Esophagus squamous epithelium (tissue), 5 donors: ENCODE results near the gene DYNLT4. TPM values are rescaled to one million over a fixed set of nuclear protein-coding genes. Genes with fewer than 3 reads are reported as not detected.
"Not testable (repeated sequence)": the region's sequence is repeated elsewhere in the genome, so short reads cannot be mapped to it uniquely, and the experiment has no call there.

Source experiments
- DNase-seq: peaks from one replicate; lab custom pipeline; 2025; lab: John Stamatoyannopoulos, UW
- H3K27ac ChIP-seq, 4 donors: fragments of 200-600 bp; sonication (generic); one replicate each; pipeline ENCODE4 v1.5.1; 2016 to 2019; ENCODE audit warnings: mild to moderate bottlenecking in 1 of 4
- H3K27me3 ChIP-seq, 4 donors: fragments of 200-600 bp; sonication (generic); 1 replicate in 3 of 4; 2 replicates in 1 of 4; pipeline versions ENCODE4 v1.5.1 to v1.6.0; 2017 to 2021; ENCODE audit warnings: antibody characterized with exemption in 1 of 4
- H3K36me3 ChIP-seq, 3 donors: fragments of 200-600 bp; sonication (generic); one replicate each; pipeline ENCODE4 v1.5.1; 2016 to 2019
- H3K4me1 ChIP-seq, 3 donors: fragments of 200-600 bp; sonication (generic); one replicate each; pipeline ENCODE4 v1.5.1; 2017 to 2019
- H3K4me3 ChIP-seq, 4 donors: fragments of 200-600 bp; sonication (generic); 1 replicate in 3 of 4; 2 replicates in 1 of 4; pipeline ENCODE4 v1.5.1; 2016 to 2019; ENCODE audit warnings: mild to moderate bottlenecking in 2 of 4, moderate library complexity in 1 of 4
- H3K9me3 ChIP-seq, 3 donors: fragments of 200-600 bp; sonication (generic); one replicate each; pipeline ENCODE4 v1.5.1; 2016 to 2019
- POLR2A ChIP-seq, 4 donors: fragments of 450-650 bp; IDR thresholded peaks; one replicate each; pipeline ENCODE4 v1.6.1; 2017; ENCODE audit warnings: antibody characterized with exemption in 4 of 4, mild to moderate bottlenecking in 4 of 4, moderate library complexity in 3 of 4
- WGBS, 2 donors: methylation state at CpG; one replicate each; pipeline ENCODE4 v1.1.5; 2018; 5-methylcytosine and 5-hydroxymethylcytosine counted together
- intact Hi-C: fragments of 100-400 bp; cut with DNase I; formaldehyde crosslinking; loops from one replicate; pipeline ENCODE4 v1.15.0; 2022
- total RNA-seq, 4 donors: library from RNA; depleted of rRNA; stranded (reverse); fragments of >200 nt; gene quantifications; one replicate each; pipeline ENCODE4 v1.1.0, GENCODE V29; 2016
- TF ChIP-seq, protein P1 (sequence below), 6 experiments: fragments of 450-650 bp in 4 of 6; fragments of 200-600 bp in 2 of 6; sonication (generic) in 2 of 6; IDR thresholded peaks; one replicate each; pipeline ENCODE4 v1.5.1; 2016 to 2019; ENCODE audit warnings: antibody characterized with exemption in 6 of 6, mild to moderate bottlenecking in 4 of 6, moderate library complexity in 4 of 6
- donor health status: DM: yes; HTN: yes; CAD: no.

DYNLT4 gene
- total RNA-seq, 4 donors from 2014 or later = not detected

DNA sequence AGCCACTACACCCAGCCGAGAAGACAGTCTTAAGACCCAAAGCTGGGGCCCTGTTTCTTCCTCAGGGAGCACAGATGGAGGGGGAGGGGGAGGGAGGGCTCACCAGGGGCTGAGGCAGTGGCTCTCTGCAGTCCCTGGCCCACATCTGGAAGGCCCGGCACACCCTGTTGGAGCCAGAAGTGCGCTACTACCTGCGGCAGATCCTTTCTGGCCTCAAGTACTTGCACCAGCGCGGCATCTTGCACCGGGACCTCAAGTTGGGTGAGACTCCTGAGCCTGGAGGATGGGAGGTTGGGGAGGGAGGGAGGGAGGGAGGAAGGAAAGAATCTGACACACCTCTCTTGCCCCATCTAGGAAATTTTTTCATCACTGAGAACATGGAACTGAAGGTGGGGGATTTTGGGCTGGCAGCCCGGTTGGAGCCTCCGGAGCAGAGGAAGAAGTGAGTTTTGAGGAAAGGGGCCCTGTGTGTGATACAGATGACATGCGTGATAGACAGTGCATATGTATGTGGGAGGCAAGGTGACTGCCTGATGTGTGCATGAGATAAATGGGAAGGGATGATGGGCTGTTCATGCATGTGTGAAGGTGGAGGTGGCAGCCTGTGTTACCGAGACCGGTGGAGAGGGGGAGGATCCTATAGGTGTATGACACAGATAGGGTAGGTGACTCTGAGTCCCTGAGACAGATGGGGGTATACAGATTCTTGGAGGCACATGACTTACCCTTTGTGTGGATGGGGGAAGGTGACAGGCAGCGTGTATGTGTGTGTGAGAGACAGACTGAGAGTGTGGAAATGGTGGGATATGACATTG is 5.5 kb downstream of the DYNLT4 start:
- Histone ChIP-seq H3K9me3 (no peaks in the 10 kb centered on the region), H3K27ac (peak overlapping the region; percentile 21 to 97 (median 80)), H3K27me3 (no peaks in the 10 kb centered on the region), H3K36me3 (peaks cover 17 to 52% (median 17%) of the 10 kb centered on the region in 3 donors), H3K4me1 (peaks cover 31 to 69% (median 34%) of the 10 kb centered on the region in 3 donors), H3K4me3 (peak overlapping the region; percentile 64 to 98 (median 90))
- WGBS, 2 donors = 43 to 62% methylated on average over 12 of the region's 13 CpGs
- intact Hi-C loops = no loop called here
- TF ChIP-seq, protein P1, sequence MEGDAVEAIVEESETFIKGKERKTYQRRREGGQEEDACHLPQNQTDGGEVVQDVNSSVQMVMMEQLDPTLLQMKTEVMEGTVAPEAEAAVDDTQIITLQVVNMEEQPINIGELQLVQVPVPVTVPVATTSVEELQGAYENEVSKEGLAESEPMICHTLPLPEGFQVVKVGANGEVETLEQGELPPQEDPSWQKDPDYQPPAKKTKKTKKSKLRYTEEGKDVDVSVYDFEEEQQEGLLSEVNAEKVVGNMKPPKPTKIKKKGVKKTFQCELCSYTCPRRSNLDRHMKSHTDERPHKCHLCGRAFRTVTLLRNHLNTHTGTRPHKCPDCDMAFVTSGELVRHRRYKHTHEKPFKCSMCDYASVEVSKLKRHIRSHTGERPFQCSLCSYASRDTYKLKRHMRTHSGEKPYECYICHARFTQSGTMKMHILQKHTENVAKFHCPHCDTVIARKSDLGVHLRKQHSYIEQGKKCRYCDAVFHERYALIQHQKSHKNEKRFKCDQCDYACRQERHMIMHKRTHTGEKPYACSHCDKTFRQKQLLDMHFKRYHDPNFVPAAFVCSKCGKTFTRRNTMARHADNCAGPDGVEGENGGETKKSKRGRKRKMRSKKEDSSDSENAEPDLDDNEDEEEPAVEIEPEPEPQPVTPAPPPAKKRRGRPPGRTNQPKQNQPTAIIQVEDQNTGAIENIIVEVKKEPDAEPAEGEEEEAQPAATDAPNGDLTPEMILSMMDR (IDR thresholded peaks at IDR 0.05) = no peak
- TF ChIP-seq POLR2A (IDR thresholded peaks at IDR 0.05) = no peak
- no peak for DNase-seq

DNA sequence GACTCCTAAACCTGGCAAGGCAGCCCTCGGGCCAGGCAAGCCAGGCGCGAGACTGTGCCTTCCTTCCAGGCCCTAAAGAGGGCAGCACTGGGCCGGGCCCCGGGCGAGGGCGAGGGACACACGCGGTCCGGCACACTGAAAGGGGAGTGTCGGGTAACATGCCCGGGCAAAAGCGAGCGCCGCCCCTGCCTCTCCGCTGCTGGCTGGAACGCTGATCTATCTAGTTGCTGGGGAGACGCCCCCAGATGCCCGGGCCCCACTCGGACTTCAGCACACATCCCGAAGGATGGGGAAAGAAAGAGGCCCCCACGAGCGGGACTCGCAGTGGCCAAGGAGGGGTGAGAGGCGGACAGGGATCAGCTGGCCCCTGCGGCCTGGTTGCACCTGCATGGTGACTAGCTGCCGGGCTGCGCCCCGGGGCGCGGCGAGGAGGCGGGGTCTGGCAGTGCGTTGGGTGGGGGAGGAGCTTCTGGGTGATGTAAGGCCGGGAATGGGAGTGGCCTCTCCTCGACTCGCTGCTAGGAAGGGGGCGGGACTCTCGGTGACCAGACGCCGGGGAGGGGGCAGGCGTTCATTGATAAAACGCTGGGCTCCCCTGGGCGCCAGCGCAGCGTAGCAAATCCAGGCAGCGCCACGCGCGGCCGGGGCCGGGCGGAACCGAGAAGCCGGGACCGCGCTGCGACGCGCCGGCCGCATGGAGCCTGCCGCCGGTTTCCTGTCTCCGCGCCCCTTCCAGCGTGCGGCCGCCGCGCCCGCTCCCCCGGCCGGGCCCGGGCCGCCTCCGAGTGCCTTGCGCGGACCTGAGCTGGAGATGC is 7.2 kb downstream of the DYNLT4 start, which contains the start of gene PLK3:
Gene PLK3, plus strand, starts transcription at position 608 of the 815 bp plus-strand sequence. Its CDS starts 87 bp downstream, at position 695.
- intact Hi-C loops = no loop called here
- DNase-seq = peak; percentile 95
- H3K4me3 ChIP-seq = peak within 1 kb of the TSS; percentile 64 to 98 (median 90)
- H3K27ac ChIP-seq = peak within 1 kb of the TSS; percentile 94 to 97 (median 97)
- 0% methylated on average over 2 to 22 of the region's 79 CpGs for WGBS, 2 donors
- TF ChIP-seq POLR2A (IDR thresholded peaks at IDR 0.05) = peak in 2 of 4 donors; percentile 96 to 97
- TF ChIP-seq, protein P1 (IDR thresholded peaks at IDR 0.05) = peak; percentile 79 to 98 (median 89)
- no peaks in the 10 kb centered on the region for H3K27me3 ChIP-seq
- peaks cover 21 to 52% (median 26%) of the 10 kb centered on the region in 3 donors for H3K4me1 ChIP-seq
- H3K36me3 ChIP-seq = peaks cover 5 to 35% (median 7%) of the 10 kb centered on the region in 3 donors
- no peaks in the 10 kb centered on the region for H3K9me3 ChIP-seq

- DNase-seq = no peak
- Histone ChIP-seq H3K4me1 (peaks cover 21 to 45% (median 26%) of the 10 kb centered on the region in 3 donors), H3K27ac (peak overlapping the region; percentile 52 to 97 (median 96)), H3K27me3 (no peaks in the 10 kb centered on the region), H3K4me3 (no peak overlapping the region), H3K9me3 (no peaks in the 10 kb centered on the region), H3K36me3 (peaks cover 4 to 22% (median 5%) of the 10 kb centered on the region in 3 donors)
- TF ChIP-seq, protein P1 (IDR thresholded peaks at IDR 0.05) = no peak
- TF ChIP-seq POLR2A (IDR thresholded peaks at IDR 0.05) = no peak
- WGBS, 2 donors = 79 to 80% methylated on average over 8 to 9 of the region's 10 CpGs
- intact Hi-C loops = no loop called here
These were observed 8.4 kb downstream of the DYNLT4 start for GRCh38 chr1:44798481-44799365.

GRCh38 chr1:44797886-44798285 is 9.3 kb downstream of the DYNLT4 start:
- DNase-seq, H3K9me3 ChIP-seq, H3K27ac ChIP-seq, H3K4me3 ChIP-seq, intact Hi-C loops, H3K27me3 ChIP-seq: not testable (repeated sequence)
- Histone ChIP-seq H3K36me3 (peaks cover 0 to 14% (median 3%) of the 10 kb centered on the region in 3 donors), H3K4me1 (peaks cover 18 to 45% (median 19%) of the 10 kb centered on the region in 3 donors)
- 63 to 69% methylated on average over 8 of the region's 8 CpGs for WGBS, 2 donors
